ENCODE data around the gene FLNB. TPM values are rescaled to one million over a fixed set of nuclear protein-coding genes. Genes with fewer than 3 reads are reported as not detected.

Gene FLNB
- total and polyA plus RNA-seq, 2 of the 13 experiments (the other 11 are each of a cell fraction or from before 2014, with no cell fraction given) = 106 to 130 TPM

GRCh38 chr3:58101499-58102389 is 93.5 kb downstream of the FLNB start:
- ChIA-PET POLR2A (interaction anchor here (0.9 to 5.0 kb wide), 22 partner anchors 10 to 204 kb away, joined by 3 to 46 read pairs (median 10); partner anchors contain the start of genes FLNB and RPP14), CTCF (ENCODE audit: low intra/inter-chr PET ratio, low total read pairs) (no interaction called here)
- H3K9me3 ChIP-seq (ENCODE audit: low read length) = no peaks in the 10 kb centered on the region
- H3K4me1 ChIP-seq (ENCODE audit: insufficient read depth, low read length) = peaks cover 74% of the 10 kb centered on the region
- peaks cover 17% of the 10 kb centered on the region for H3K79me2 ChIP-seq (ENCODE audit: insufficient read depth, low read length)
- 18% methylated on average over 13 of the region's 13 CpGs for WGBS (ENCODE audit: low lambda C conversion rate)
- no peak overlapping the region for H2AFZ ChIP-seq (ENCODE audit: low read length)
- ATAC-seq (peak; percentile 92), FAIRE-seq (peak; percentile 97), DNase-seq (ENCODE audit: low spot score) (peak; percentile 98)
- peak overlapping the region; percentile 90 for H3K27ac ChIP-seq (ENCODE audit: extremely low read length, insufficient read depth, low read length)
- intact Hi-C loops (cut with micrococcal nuclease; ENCODE audit: unreplicated experiment) = loop anchor here (2.0 to 5.0 kb wide), 5 partner anchors 34 to 139 kb away; partner anchors contain the start of gene FLNB
- peak overlapping the region; percentile 72 for H3K4me2 ChIP-seq (ENCODE audit: low read depth, low read length)
- H3K9ac ChIP-seq (ENCODE audit: insufficient read depth, low read depth, low read length) = peak overlapping the region; percentile 65
- peak overlapping the region in 1 of 3 experiments; percentile 45; a peak in 1 of 6 replicates for H3K4me3 ChIP-seq (replicated peaks in 1 of 3; ENCODE audit: insufficient read depth in 1 of 3, low read depth in 2 of 3, low read length in 3 of 3)
- no peaks in the 10 kb centered on the region for H3K27me3 ChIP-seq (ENCODE audit: control insufficient read depth in 1 of 2, insufficient read depth in 2 of 2, low read length in 2 of 2)
- BruUV-seq (replicated peaks) = no TSS peak
- peaks cover 34 to 77% of the 10 kb centered on the region in 2 experiments for H3K36me3 ChIP-seq (replicated peaks in 1 of 2; ENCODE audit: control insufficient read depth in 1 of 2, insufficient read depth in 2 of 2, low read length in 2 of 2)
- in situ Hi-C loops (cut with HindIII; ENCODE audit: extremely low pct_ligation_motif_present, low pct_unique_long_range_greater_than_20kb) = no loop called here
- H4K20me1 ChIP-seq (ENCODE audit: insufficient read depth, low read length) = no peaks in the 10 kb centered on the region
- TF ChIP-seq ZNF800 (CRISPR knock-in tag; IDR thresholded peaks at IDR 0.05) (0 out of 2 replicates have a peak, but pooled peaks have one; percentile 43), ZNF296 (CRISPR knock-in tag; conservative IDR thresholded peaks at IDR 0.05) (no peak), CREB3 (CRISPR knock-in tag; IDR thresholded peaks at IDR 0.05) (0 out of 2 replicates have a peak, but pooled peaks have one; percentile 56), AFF4 (CRISPR knock-in tag; IDR thresholded peaks at IDR 0.05) (no peak), PRPF4 (IDR thresholded peaks at IDR 0.05; ENCODE audit: low read depth, low read length, poor library complexity, severe bottlenecking) (no peak), ZSCAN21 (CRISPR knock-in tag; IDR thresholded peaks at IDR 0.05; ENCODE audit: borderline replicate concordance) (0 out of 2 replicates have a peak, but pooled peaks have one; percentile 16), RXRA (CRISPR knock-in tag; IDR thresholded peaks at IDR 0.05) (peak; percentile 93), ATF1 (CRISPR knock-in tag; IDR thresholded peaks at IDR 0.05) (peak; percentile 68), HNRNPK (IDR thresholded peaks at IDR 0.05; ENCODE audit: low read depth, low read length, poor library complexity, severe bottlenecking) (no peak), HNF4G (IDR thresholded peaks at IDR 0.05; ENCODE audit: borderline replicate concordance, low read depth, low read length) (peak; percentile 33; the same call in 1 of the 2 replicates), HNF4G (CRISPR knock-in tag; IDR thresholded peaks at IDR 0.05; ENCODE audit: borderline replicate concordance, low read depth) (no peak; the same call in 1 of the 2 replicates)
- TF ChIP-seq, protein P1, sequence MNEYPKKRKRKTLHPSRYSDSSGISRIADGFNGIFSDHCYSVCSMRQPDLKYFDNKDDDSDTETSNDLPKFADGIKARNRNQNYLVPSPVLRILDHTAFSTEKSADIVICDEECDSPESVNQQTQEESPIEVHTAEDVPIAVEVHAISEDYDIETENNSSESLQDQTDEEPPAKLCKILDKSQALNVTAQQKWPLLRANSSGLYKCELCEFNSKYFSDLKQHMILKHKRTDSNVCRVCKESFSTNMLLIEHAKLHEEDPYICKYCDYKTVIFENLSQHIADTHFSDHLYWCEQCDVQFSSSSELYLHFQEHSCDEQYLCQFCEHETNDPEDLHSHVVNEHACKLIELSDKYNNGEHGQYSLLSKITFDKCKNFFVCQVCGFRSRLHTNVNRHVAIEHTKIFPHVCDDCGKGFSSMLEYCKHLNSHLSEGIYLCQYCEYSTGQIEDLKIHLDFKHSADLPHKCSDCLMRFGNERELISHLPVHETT (CRISPR knock-in tag; conservative IDR thresholded peaks at IDR 0.05) = no peak
- TF ChIP-seq, protein P2, sequence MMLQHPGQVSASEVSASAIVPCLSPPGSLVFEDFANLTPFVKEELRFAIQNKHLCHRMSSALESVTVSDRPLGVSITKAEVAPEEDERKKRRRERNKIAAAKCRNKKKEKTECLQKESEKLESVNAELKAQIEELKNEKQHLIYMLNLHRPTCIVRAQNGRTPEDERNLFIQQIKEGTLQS (CRISPR knock-in tag; IDR thresholded peaks at IDR 0.05) = peak; percentile 20; the same call in 1 of the 2 replicates
